AG09319 (cell line): ENCODE data around the gene MEGF11.

ENCODE experiments used
- DNase-seq: peaks from one replicate; pipeline ENCODE4 v3.0.0-alpha.2; 2010; ENCODE audit warnings: low read depth; ENCODE audit errors: extremely low read depth
- CTCF ChIP-seq: IDR thresholded peaks from 2 replicates; pipeline ENCODE4 v1.5.1; 2011; ENCODE audit warnings: low read depth, mild to moderate bottlenecking, inconsistent platforms, low read length, moderate library complexity

Gene MEGF11

GRCh38 chr15:66114863-66115425, 138.6 kb downstream of the MEGF11 start:
- DNase-seq, result no peak
- no peak for TF ChIP-seq CTCF

- no peak for TF ChIP-seq CTCF
- no peak for DNase-seq
Measured at GRCh38 chr15:66112388-66112787, 141.2 kb downstream of the MEGF11 start.

GRCh38 chr15:66111363-66111762, 142.2 kb downstream of the MEGF11 start:
- no peak for TF ChIP-seq CTCF

GRCh38 chr15:66110864-66111263, 142.7 kb downstream of the MEGF11 start:
- no peak for TF ChIP-seq CTCF
- DNase-seq, result no peak

More at GRCh38 chr15:66111363-66111762, 142.2 kb downstream of the MEGF11 start:
- DNase-seq, result no peak

GRCh38 chr15:66109826-66110225, 143.7 kb downstream of the MEGF11 start:
- TF ChIP-seq CTCF, result no peak
- no peak for DNase-seq

GRCh38 chr15:66108483-66109265, 144.9 kb downstream of the MEGF11 start:
- TF ChIP-seq CTCF, result no peak
- DNase-seq, result no peak

- no peak for DNase-seq
- TF ChIP-seq CTCF, result no peak
Measured at GRCh38 chr15:66107070-66107469, 146.5 kb downstream of the MEGF11 start.
